H1 (cell line): Measurements from ENCODE around the gene EBPL. TPM values are rescaled to one million over a fixed set of nuclear protein-coding genes. Genes with fewer than 3 reads are reported as not detected.
"Not testable (repeated sequence)": the region's sequence is repeated elsewhere in the genome, so short reads cannot be mapped to it uniquely, and the experiment has no call there.

Experiments
- CTCF ChIA-PET: fragments of 300-600 bp; sonication (Branson Sonifier 250); formaldehyde crosslinking; loops from one replicate; lab custom pipeline; 2021; ENCODE audit not compliant: partially characterized antibody; lab: Charles Lee
- POLR2A ChIA-PET: fragments of 300-600 bp; sonication (Branson Sonifier 250); formaldehyde crosslinking; loops from one replicate; lab custom pipeline; 2021; ENCODE audit warnings: inconsistent platforms; ENCODE audit not compliant: partially characterized antibody; lab: Charles Lee
- DNase-seq, 2 experiments: peaks; one replicate each; pipeline versions ENCODE4 v3.0.0 to v3.0.0-alpha.2; 2010 to 2022; ENCODE audit warnings: low spot score in 2 of 2, low read depth in 1 of 2, mixed read lengths in 1 of 2
- FAIRE-seq: peaks from 2 replicates; lab custom pipeline; 2011; peaks lifted over from hg19 to GRCh38; lab: Jason Lieb, UNC
- H2AFZ ChIP-seq: 2 replicates; pipeline ENCODE4 v1.8.1; 2012; ENCODE audit warnings: low read length, inconsistent platforms
- H2AK5ac ChIP-seq: 2 replicates; pipeline ENCODE4 v1.6.1; 2013; ENCODE audit warnings: low read depth, low read length
- H2BK120ac ChIP-seq: replicated peaks from 2 replicates; pipeline ENCODE3; 2013; ENCODE audit warnings: low read depth, low read length, inconsistent platforms
- H2BK12ac ChIP-seq: 2 replicates; pipeline ENCODE4 v1.6.1; 2013; ENCODE audit warnings: low read depth, low read length
- H2BK15ac ChIP-seq: 2 replicates; pipeline ENCODE4 v1.6.1; 2013; ENCODE audit warnings: low read length
- H2BK20ac ChIP-seq: 2 replicates; pipeline ENCODE4 v1.6.1; 2013; ENCODE audit warnings: low read length
- H2BK5ac ChIP-seq: 2 replicates; pipeline ENCODE4 v1.6.1; 2013; ENCODE audit warnings: low read depth, low read length
- H3K14ac ChIP-seq: 2 replicates; pipeline ENCODE4 v1.6.1; 2013; ENCODE audit warnings: inconsistent platforms; ENCODE audit not compliant: insufficient read length
- H3K18ac ChIP-seq: 2 replicates; pipeline ENCODE4 v1.6.1; 2013; ENCODE audit warnings: low read length; ENCODE audit errors: extremely low read depth
- H3K23ac ChIP-seq: 2 replicates; pipeline ENCODE4 v1.6.1; 2013; ENCODE audit warnings: inconsistent platforms; ENCODE audit not compliant: insufficient read length
- H3K23me2 ChIP-seq: 2 replicates; pipeline ENCODE4 v1.6.1; 2013; ENCODE audit warnings: low read depth, low read length
- H3K27ac ChIP-seq: 2 replicates; pipeline ENCODE4 v1.6.1; 2011; ENCODE audit warnings: low read depth, low read length, inconsistent platforms
- H3K27me3 ChIP-seq, 4 experiments: replicated peaks in 1 of 4; 1 replicate in 1 of 4; 2 replicates in 3 of 4; pipeline versions ENCODE4 v1.6.1 to v1.8.1; 2011 to 2013; ENCODE audit warnings: low read length in 3 of 4, mild to moderate bottlenecking in 3 of 4, inconsistent platforms in 2 of 4, mixed read lengths in 2 of 4, moderate library complexity in 1 of 4; ENCODE audit not compliant: control insufficient read depth in 3 of 4, insufficient read depth in 3 of 4; ENCODE audit errors: extremely low read depth in 1 of 4
- H3K36me3 ChIP-seq, 4 experiments: 2 replicates each; pipeline versions ENCODE4 v1.6.1 to v1.8.1; 2011 to 2013; ENCODE audit warnings: mild to moderate bottlenecking in 4 of 4, low read length in 3 of 4, moderate library complexity in 2 of 4, control low read depth in 1 of 4, inconsistent platforms in 1 of 4; ENCODE audit not compliant: insufficient read depth in 4 of 4, control insufficient read depth in 2 of 4
- H3K4ac ChIP-seq: replicated peaks from 2 replicates; pipeline ENCODE3; 2013; ENCODE audit warnings: low read length, low read depth, mixed read lengths, inconsistent platforms; ENCODE audit not compliant: insufficient read length
- H3K4me1 ChIP-seq, 4 experiments: replicated peaks in 1 of 4; 1 replicate in 1 of 4; 2 replicates in 3 of 4; pipeline versions ENCODE4 v1.6.1 to v1.8.1; 2011 to 2013; ENCODE audit warnings: low read length in 3 of 4, inconsistent platforms in 2 of 4, mixed read lengths in 1 of 4; ENCODE audit not compliant: insufficient read depth in 4 of 4, control insufficient read depth in 3 of 4
- H3K4me2 ChIP-seq, 2 experiments: 2 replicates each; pipeline versions ENCODE4 v1.6.1 to v1.8.1; 2011 to 2013; ENCODE audit warnings: low read depth in 2 of 2, low read length in 2 of 2, control low read depth in 1 of 2, inconsistent platforms in 1 of 2, mild to moderate bottlenecking in 1 of 2; ENCODE audit not compliant: insufficient read depth in 1 of 2
- H3K4me3 ChIP-seq, 4 experiments: fragments of 200-600, 300-600 bp in 1 of 4; sonication (generic), shearing (Covaris generic), sonication (Bioruptor Twin) in 1 of 4; 2 replicates each; pipeline versions ENCODE4 v1.5.1 to v1.8.1; 2011 to 2016; ENCODE audit warnings: low read length in 4 of 4, low read depth in 3 of 4, control low read depth in 2 of 4, inconsistent platforms in 2 of 4, mild to moderate bottlenecking in 2 of 4, mixed read lengths in 1 of 4, moderate library complexity in 1 of 4; ENCODE audit not compliant: insufficient read depth in 2 of 4; ENCODE audit errors: extremely low read depth in 1 of 4
- H3K56ac ChIP-seq: replicated peaks from 2 replicates; pipeline ENCODE3; 2013; ENCODE audit warnings: low read depth, mild to moderate bottlenecking, mixed read lengths, low read length, inconsistent platforms; ENCODE audit not compliant: insufficient read length
- H3K79me1 ChIP-seq: 2 replicates; pipeline ENCODE4 v1.6.1; 2013; ENCODE audit warnings: low read depth, low read length, control low read depth
- H3K79me2 ChIP-seq, 2 experiments: 2 replicates each; pipeline versions ENCODE4 v1.6.1 to v1.8.1; 2012 to 2013; ENCODE audit warnings: low read length in 2 of 2, mild to moderate bottlenecking in 2 of 2, inconsistent platforms in 1 of 2; ENCODE audit not compliant: insufficient read depth in 2 of 2, control insufficient read depth in 1 of 2
- H3K9ac ChIP-seq, 4 experiments: replicated peaks in 1 of 4; 1 replicate in 1 of 4; 2 replicates in 3 of 4; pipeline versions ENCODE4 v1.6.1 to v1.8.1; 2011 to 2013; ENCODE audit warnings: low read depth in 3 of 4, low read length in 3 of 4, control low read depth in 2 of 4, mild to moderate bottlenecking in 2 of 4, moderate library complexity in 2 of 4, inconsistent platforms in 1 of 4; ENCODE audit errors: extremely low read depth in 1 of 4
- H3K9me3 ChIP-seq, 2 experiments: 2 replicates each; pipeline versions ENCODE4 v1.6.1 to v1.8.1; 2012 to 2013; ENCODE audit warnings: mild to moderate bottlenecking in 2 of 2, moderate library complexity in 2 of 2, control low read depth in 1 of 2, inconsistent platforms in 1 of 2, low read depth in 1 of 2, low read length in 1 of 2, mixed read lengths in 1 of 2; ENCODE audit not compliant: insufficient read depth in 2 of 2
- H4K20me1 ChIP-seq, 2 experiments: replicated peaks in 1 of 2; 2 replicates each; pipeline versions ENCODE3 to v1.8.1; 2011 to 2013; ENCODE audit warnings: inconsistent platforms in 2 of 2, low read length in 2 of 2, mild to moderate bottlenecking in 1 of 2; ENCODE audit not compliant: insufficient read depth in 2 of 2, control insufficient read depth in 1 of 2
- H4K5ac ChIP-seq: 2 replicates; pipeline ENCODE4 v1.6.1; 2013; ENCODE audit warnings: low read length, low read depth, mixed read lengths, inconsistent platforms; ENCODE audit not compliant: insufficient read length
- H4K8ac ChIP-seq: 2 replicates; pipeline ENCODE4 v1.8.0; 2013; ENCODE audit warnings: mild to moderate bottlenecking, moderate library complexity, low read length, inconsistent platforms; ENCODE audit not compliant: insufficient read depth; ENCODE audit errors: extremely low read depth
- H4K91ac ChIP-seq: replicated peaks from 2 replicates; pipeline ENCODE3; 2013; ENCODE audit warnings: low read length, mixed read lengths, inconsistent platforms; ENCODE audit not compliant: insufficient read length
- WGBS, 2 experiments: shearing (Covaris generic) in 1 of 2; methylation state at CpG; one replicate each; pipeline versions ENCODE4 v1.1.6 to v1.1.7; 2013 to 2015; ENCODE audit warnings: low lambda C conversion rate in 2 of 2, mixed read lengths in 2 of 2, inconsistent platforms in 1 of 2, low coverage in 1 of 2, missing lambda C conversion rate in 1 of 2; ENCODE audit not compliant: insufficient replicate concordance in 2 of 2, insufficient coverage in 1 of 2, insufficient read length in 1 of 2; ENCODE audit errors: extremely low coverage in 1 of 2, missing lambda C conversion rate in 1 of 2; 5-methylcytosine and 5-hydroxymethylcytosine counted together
- polyA plus RNA-seq, 7 experiments: library from polyadenylated mRNA; depleted of rRNA in 3 of 7; stranded (reverse) in 5 of 7; unstranded in 2 of 7; fragments of >200 nt in 5 of 7; fragments of 200-250 nt in 2 of 7; gene quantifications; 1 replicate in 5 of 7; 2 replicates in 1 of 7; 4 replicates in 1 of 7; pipeline versions ENCODE4 v1.2.1 to v1.2.3, GENCODE V29; 2011 to 2013; ENCODE audit warnings: missing spikeins in 2 of 7, mixed read lengths in 2 of 7
- total RNA-seq: library from RNA; stranded (reverse); fragmentation: NEBNext Ultra II Directional; extraction: Animal tissue kit (Norgen Biotek cat#: 25700); gene quantifications from 2 replicates; pipeline ENCODE4 v1.2.1, GENCODE V29; 2021

The EBPL gene
- total and polyA plus RNA-seq, 2 of the 8 experiments (the other 6 are each of a cell fraction or from before 2014, with no cell fraction given): 130 to 204 TPM

- H2BK12ac ChIP-seq, H2BK20ac ChIP-seq, FAIRE-seq, H2BK15ac ChIP-seq, H4K8ac ChIP-seq, H3K23me2 ChIP-seq, H3K27ac ChIP-seq, H3K18ac ChIP-seq, H2BK120ac ChIP-seq, H3K4me1 ChIP-seq, H4K91ac ChIP-seq, H2BK5ac ChIP-seq, DNase-seq, H2AK5ac ChIP-seq, H3K4me2 ChIP-seq, H3K79me2 ChIP-seq, H3K9ac ChIP-seq, H3K56ac ChIP-seq, H2AFZ ChIP-seq, H3K9me3 ChIP-seq, POLR2A ChIA-PET, H3K27me3 ChIP-seq, H3K4ac ChIP-seq, H3K14ac ChIP-seq, CTCF ChIA-PET, H4K5ac ChIP-seq, H3K79me1 ChIP-seq, H4K20me1 ChIP-seq, H3K23ac ChIP-seq, H3K4me3 ChIP-seq: not testable (repeated sequence)
- WGBS, 2 experiments: 97% methylated on average over 7 of the region's 7 CpGs; no CpG with 5 or more reads in 1 of the 2 experiments
- peaks cover 4 to 51% (median 24%) of the 10 kb centered on the region in 4 experiments; a peak in 6 of 8 replicates for H3K36me3 ChIP-seq
Measured at GRCh38 chr13:49704264-49704663, 13.0 kb upstream of the EBPL start.
